ENCODE measurements around the gene FABP3. TPM values are rescaled to one million over a fixed set of nuclear protein-coding genes. Genes with fewer than 3 reads are reported as not detected.

The FABP3 gene
- total and polyA plus RNA-seq, 2 of the 13 experiments (the other 11 are each of a cell fraction or from before 2014, with no cell fraction given) = 0.21 to 0.24 TPM

DNA sequence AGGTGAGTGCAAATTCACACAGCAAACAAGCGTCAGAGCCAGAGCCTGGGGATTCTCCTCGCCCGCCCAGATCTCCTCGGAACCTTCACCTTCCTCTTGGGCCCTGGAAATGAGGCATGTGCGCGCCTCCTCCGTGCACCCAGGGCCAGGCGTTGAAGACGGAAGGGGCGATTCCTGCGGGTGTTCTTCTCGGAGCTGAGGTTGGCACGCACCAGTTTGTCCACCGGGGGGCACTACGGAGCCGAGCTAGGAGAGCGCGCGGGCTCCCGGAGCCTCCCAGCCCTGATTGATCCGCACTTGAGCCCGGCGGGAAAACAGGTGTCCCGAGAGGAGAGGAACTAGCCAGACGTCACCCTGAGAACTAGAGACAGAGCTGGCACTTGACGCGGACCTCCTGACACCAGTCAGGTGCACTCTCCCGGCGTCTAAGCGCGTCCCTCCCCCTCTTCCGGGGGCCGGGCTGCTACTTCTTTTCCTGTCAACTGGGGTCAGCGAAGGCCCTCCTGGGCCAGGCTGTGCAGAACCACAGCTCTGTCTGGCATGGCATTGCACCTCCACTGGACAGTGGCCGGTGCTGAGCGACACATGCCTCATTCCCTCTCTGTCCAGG lies 21.8 kb upstream of the FABP3 start (continued):
- TF ChIP-seq ZNF205 (CRISPR knock-in tag; IDR thresholded peaks at IDR 0.05) (peak; percentile 66; the same call in 1 of the 2 replicates), ETV5 (CRISPR knock-in tag; IDR thresholded peaks at IDR 0.05; ENCODE audit: borderline replicate concordance) (peak; percentile 73; the same call in 1 of the 2 replicates), MIER2 (CRISPR knock-in tag; IDR thresholded peaks at IDR 0.05) (0 out of 2 replicates have a peak, but pooled peaks have one; percentile 39)

GRCh38 chr1:31393463-31393862 lies 20.6 kb upstream of the FABP3 start:
- POLR2A ChIA-PET = no interaction called here
- in situ Hi-C loops (cut with HindIII; ENCODE audit: extremely low pct_ligation_motif_present, low pct_unique_long_range_greater_than_20kb) = loop anchor here (5.0 kb wide), 1 partner anchor 34 kb away; no protein-coding TSS in a partner anchor
- intact Hi-C loops (cut with micrococcal nuclease; ENCODE audit: unreplicated experiment) = no loop called here

More at GRCh38 chr1:31393463-31393862, 20.6 kb upstream of the FABP3 start:
- DNase-seq (ENCODE audit: low spot score) (no peak), FAIRE-seq (no peak), ATAC-seq (no peak)
- no peaks in the 10 kb centered on the region for H3K9me3 ChIP-seq (ENCODE audit: low read length)
- H3K27me3 ChIP-seq (ENCODE audit: control insufficient read depth in 1 of 2, insufficient read depth in 2 of 2, low read length in 2 of 2) = peaks cover 2 to 15% of the 10 kb centered on the region in 2 experiments; a peak in 4 of 5 replicates
- no peak overlapping the region for H3K4me3 ChIP-seq (replicated peaks in 1 of 3; ENCODE audit: insufficient read depth in 1 of 3, low read depth in 2 of 3, low read length in 3 of 3)
- CTCF ChIA-PET (ENCODE audit: low intra/inter-chr PET ratio, low total read pairs) = interaction anchor here (2.0 to 5.4 kb wide), 3 partner anchors 30 to 171 kb away, joined by 6 to 95 read pairs (median 19); no protein-coding TSS in a partner anchor
- BruUV-seq (replicated peaks) = no TSS peak
- H4K20me1 ChIP-seq (ENCODE audit: insufficient read depth, low read length) = no peaks in the 10 kb centered on the region
- no peaks in the 10 kb centered on the region for H3K36me3 ChIP-seq (replicated peaks in 1 of 2; ENCODE audit: control insufficient read depth in 1 of 2, insufficient read depth in 2 of 2, low read length in 2 of 2)
- TF ChIP-seq THRA (CRISPR knock-in tag; IDR thresholded peaks at IDR 0.05; ENCODE audit: borderline replicate concordance) = no peak
- H3K4me2 ChIP-seq (ENCODE audit: low read depth, low read length) = no peak overlapping the region
- peaks cover 55% of the 10 kb centered on the region for H3K4me1 ChIP-seq (ENCODE audit: insufficient read depth, low read length)
- no peaks in the 10 kb centered on the region for H3K79me2 ChIP-seq (ENCODE audit: insufficient read depth, low read length)
- H3K27ac ChIP-seq (ENCODE audit: extremely low read length, insufficient read depth, low read length) = no peak overlapping the region
- no peak overlapping the region for H2AFZ ChIP-seq (ENCODE audit: low read length)
- no peak overlapping the region for H3K9ac ChIP-seq (ENCODE audit: insufficient read depth, low read depth, low read length)
